HCT116 (cell line): Measurements from ENCODE around the gene BTBD18. TPM values are rescaled to one million over a fixed set of nuclear protein-coding genes. Genes with fewer than 3 reads are reported as not detected.

Experiments
- ATAC-seq: fragments of 200-7000 bp; cut with Tn5 transposase; 2 replicates; pipeline ENCODE4 v1.9.1; 2020; ENCODE audit warnings: mild to moderate bottlenecking, moderate library complexity
- BruUV-seq: library from RNA; stranded (reverse); fragments of 400-500 nt; replicated peaks from 2 replicates; lab custom pipeline; 2021; lab: Mats Ljungman, UMichigan
- CTCF ChIA-PET: fragments of 300-600 bp; sonication (Branson Sonifier 250); formaldehyde crosslinking; loops from one replicate; lab custom pipeline; 2021; ENCODE audit warnings: antibody characterized with exemption; lab: Charles Lee
- POLR2A ChIA-PET: fragments of 300-600, 350-600 bp; sonication (Branson Sonifier 250); formaldehyde crosslinking; loops from one replicate; lab custom pipeline; 2021; ENCODE audit warnings: antibody characterized with exemption; lab: Charles Lee
- RAD21 ChIA-PET, 2 experiments: fragments of 300-600 bp; sonication (Branson Sonifier 250); formaldehyde crosslinking; loops; one replicate each; lab custom pipeline; 2023; ENCODE audit warnings: low total read pairs in 2 of 2; ENCODE audit not compliant: uncharacterized antibody in 2 of 2, unreplicated experiment in 2 of 2, low non-redundant PET in 1 of 2; lab: Charles Lee
- DNase-seq: peaks from one replicate; pipeline ENCODE4 v3.0.0-alpha.2; 2010; ENCODE audit warnings: low read depth, low spot score
- H2AFZ ChIP-seq: fragments of 200-600 bp; shearing (Covaris generic), sonication (generic); 2 replicates; pipeline ENCODE4 v1.6.1; 2017; ENCODE audit warnings: low read depth, mixed run types, mixed read lengths, antibody characterized with exemption, low read length; ENCODE audit not compliant: poor library complexity, severe bottlenecking
- H3K27ac ChIP-seq: 2 replicates; pipeline ENCODE4 v1.5.1; 2012; ENCODE audit warnings: low read depth, low read length
- H3K27me3 ChIP-seq: fragments of 200-600 bp; sonication (generic); 2 replicates; pipeline ENCODE4 v1.6.1; 2016; ENCODE audit warnings: mixed run types, low read length, mixed read lengths; ENCODE audit not compliant: insufficient read depth
- H3K36me3 ChIP-seq, 2 experiments: fragments of 200-500 bp in 1 of 2; fragments of 200-600 bp in 1 of 2; sonication (Bioruptor generic) in 1 of 2; sonication (generic) in 1 of 2; 2 replicates each; pipeline versions ENCODE4 v1.5.1 to v1.6.1; 2014 to 2016; ENCODE audit warnings: low read length in 2 of 2, inconsistent platforms in 1 of 2, mixed read lengths in 1 of 2, mixed run types in 1 of 2; ENCODE audit not compliant: insufficient read depth in 2 of 2, control insufficient read depth in 1 of 2
- H3K4me1 ChIP-seq, 2 experiments: fragments of 200-600 bp in 1 of 2; sonication (generic) in 1 of 2; 2 replicates each; pipeline versions ENCODE4 v1.5.1 to v1.6.1; 2012 to 2017; ENCODE audit warnings: low read length in 2 of 2, inconsistent platforms in 1 of 2, mild to moderate bottlenecking in 1 of 2, mixed read lengths in 1 of 2, mixed run types in 1 of 2, moderate library complexity in 1 of 2; ENCODE audit not compliant: insufficient read depth in 2 of 2, control insufficient read depth in 1 of 2
- H3K4me2 ChIP-seq: fragments of 200-600 bp; sonication (generic); 2 replicates; pipeline ENCODE4 v1.6.1; 2017; ENCODE audit warnings: mixed run types, low read length, mixed read lengths
- H3K4me3 ChIP-seq, 2 experiments: fragments of 200-600 bp in 1 of 2; sonication (generic) in 1 of 2; replicated peaks in 1 of 2; 2 replicates each; pipeline ENCODE4 v1.5.1; 2011 to 2016; ENCODE audit warnings: low read length in 2 of 2, control low read depth in 1 of 2, low read depth in 1 of 2, mild to moderate bottlenecking in 1 of 2, mixed read lengths in 1 of 2, mixed run types in 1 of 2
- H3K79me2 ChIP-seq: fragments of 200-600 bp; sonication (generic); 2 replicates; pipeline ENCODE4 v1.6.1; 2017; ENCODE audit warnings: mild to moderate bottlenecking, mixed run types, low read length, moderate library complexity, mixed read lengths; ENCODE audit not compliant: insufficient read depth
- H3K9ac ChIP-seq: fragments of 200-600 bp; sonication (generic); 2 replicates; pipeline ENCODE4 v1.6.1; 2016; ENCODE audit warnings: low read length, mixed read lengths
- H3K9me2 ChIP-seq: fragments of 200-600 bp; sonication (generic), shearing (Covaris generic); 2 replicates; pipeline ENCODE4 v1.6.1; 2017; ENCODE audit warnings: mixed run types, mild to moderate bottlenecking, moderate library complexity; ENCODE audit not compliant: insufficient read depth
- H3K9me3 ChIP-seq, 2 experiments: fragments of 200-500 bp in 1 of 2; fragments of 200-600 bp in 1 of 2; sonication (Bioruptor generic) in 1 of 2; sonication (generic) in 1 of 2; 2 replicates each; pipeline ENCODE4 v1.6.1; 2014 to 2017; ENCODE audit warnings: low read length in 2 of 2, mixed read lengths in 2 of 2, inconsistent platforms in 1 of 2, low read depth in 1 of 2, mild to moderate bottlenecking in 1 of 2, mixed run types in 1 of 2, moderate library complexity in 1 of 2; ENCODE audit not compliant: control insufficient read depth in 1 of 2, insufficient read depth in 1 of 2
- H4K20me1 ChIP-seq: fragments of 200-600 bp; sonication (generic), shearing (Covaris generic); 2 replicates; pipeline ENCODE4 v1.6.1; 2017; ENCODE audit warnings: mixed run types, mild to moderate bottlenecking, moderate library complexity; ENCODE audit not compliant: insufficient read depth
- ATF3 ChIP-seq: IDR thresholded peaks from 2 replicates; pipeline ENCODE4 v1.6.1; 2012
- CBX3 ChIP-seq: IDR thresholded peaks from 2 replicates; pipeline ENCODE4 v1.6.1; 2012; ENCODE audit warnings: low read depth
- CEBPB ChIP-seq: IDR thresholded peaks from 2 replicates; pipeline ENCODE4 v1.6.1; 2012; ENCODE audit warnings: low read depth
- EGR1 ChIP-seq: IDR thresholded peaks from 2 replicates; pipeline ENCODE4 v1.6.1; 2012; ENCODE audit warnings: low read depth
- ELF1 ChIP-seq: IDR thresholded peaks from 2 replicates; pipeline ENCODE4 v1.6.1; 2012; ENCODE audit warnings: low read depth, borderline replicate concordance
- EZH2 ChIP-seq: fragments of 200-600 bp; sonication (generic); IDR thresholded peaks from 2 replicates; pipeline ENCODE4 v1.6.1; 2017; ENCODE audit warnings: antibody characterized with exemption, mixed run types
- EZH2phosphoT487 ChIP-seq: fragments of 200-600 bp; IDR thresholded peaks from 2 replicates; pipeline ENCODE4 v1.6.1; 2018; ENCODE audit warnings: antibody characterized with exemption, borderline replicate concordance
- FOSL1 ChIP-seq: IDR thresholded peaks from 2 replicates; pipeline ENCODE4 v1.6.1; 2012; ENCODE audit warnings: low read depth
- JUND ChIP-seq: IDR thresholded peaks from 2 replicates; pipeline ENCODE4 v1.6.1; 2012
- POLR2A ChIP-seq: IDR thresholded peaks from 2 replicates; pipeline ENCODE4 v1.7.0; 2011; ENCODE audit warnings: borderline replicate concordance; ENCODE audit not compliant: insufficient read depth, insufficient read length; ENCODE audit errors: extremely low read depth
- POLR2AphosphoS5 ChIP-seq: IDR thresholded peaks from 2 replicates; pipeline ENCODE4 v1.6.1; 2011; ENCODE audit warnings: mild to moderate bottlenecking, low read depth, low read length, moderate library complexity
- RAD21 ChIP-seq: IDR thresholded peaks from 2 replicates; pipeline ENCODE4 v1.6.1; 2012; ENCODE audit warnings: low read depth, mild to moderate bottlenecking
- REST ChIP-seq: IDR thresholded peaks from 2 replicates; pipeline ENCODE4 v1.6.1; 2012; ENCODE audit warnings: low read depth
- SP1 ChIP-seq: IDR thresholded peaks from 2 replicates; pipeline ENCODE4 v1.6.1; 2012; ENCODE audit warnings: low read depth
- TCF7L2 ChIP-seq: IDR thresholded peaks from 2 replicates; pipeline ENCODE4 v1.7.0; 2011; ENCODE audit warnings: borderline replicate concordance, inconsistent platforms; ENCODE audit not compliant: insufficient read depth, insufficient read length; ENCODE audit errors: extremely low read depth
- ZBTB33 ChIP-seq: IDR thresholded peaks from 2 replicates; pipeline ENCODE4 v1.6.1; 2011; ENCODE audit warnings: mild to moderate bottlenecking, low read length, moderate library complexity; ENCODE audit not compliant: insufficient replicate concordance; ENCODE audit errors: extremely low read depth
- intact Hi-C: fragments of 100-400 bp; cut with micrococcal nuclease; formaldehyde crosslinking; loops from 2 replicates; pipeline ENCODE4 v1.10.0; 2022
- total RNA-seq: library from RNA; stranded (reverse); gene quantifications from one replicate; pipeline ENCODE4 v1.2.1, GENCODE V29; 2021; ENCODE audit not compliant: unreplicated experiment

The BTBD18 gene
- total RNA-seq, 1 experiment from 2014 or later: not detected

- POLR2A ChIA-PET: interaction anchor here (1.1 to 1.5 kb wide), 6 partner anchors 10 to 58 kb away, joined by 3 to 10 read pairs (median 6); partner anchors contain the start of genes BTBD18, MED19 and TMX2
- Histone ChIP-seq H3K9me2 (no peaks in the 10 kb centered on the region), H3K4me2 (peak overlapping the region; percentile 82), H3K27me3 (no peaks in the 10 kb centered on the region), H3K79me2 (peaks cover 43% of the 10 kb centered on the region), H3K4me3 (peak overlapping the region; percentile 95 to 97), H3K36me3 (peaks cover 18 to 49% of the 10 kb centered on the region in 2 experiments), H2AFZ (no peak overlapping the region), H3K9me3 (no peaks in the 10 kb centered on the region), H3K9ac (peak overlapping the region; percentile 96), H3K27ac (peak overlapping the region; percentile 76), H3K4me1 (peaks cover 0 to 17% of the 10 kb centered on the region in 2 experiments; a peak in 2 of 4 replicates), H4K20me1 (no peaks in the 10 kb centered on the region)
- no peak for DNase-seq
- TF ChIP-seq EZH2phosphoT487 (no peak), EZH2 (no peak), POLR2A (no peak), ZBTB33 (no peak), ELF1 (no peak), POLR2AphosphoS5 (no peak), CEBPB (no peak), REST (no peak), RAD21 (no peak), EGR1 (no peak), CBX3 (no peak), SP1 (no peak), FOSL1 (no peak), TCF7L2 (no peak), ATF3 (no peak), JUND (no peak)
- intact Hi-C loops: loop anchor here (5.0 kb wide), 1 partner anchor 770 kb away; no protein-coding TSS in a partner anchor
- CTCF ChIA-PET: interaction anchor here (0.6 to 1.7 kb wide), 4 partner anchors 10 to 761 kb away, joined by 3 to 13 read pairs (median 4); partner anchors contain the start of gene BTBD18
- TSS peak; percentile 62 for BruUV-seq
- no peak for ATAC-seq
- RAD21 ChIA-PET: interaction anchor here in 1 of 2 experiments (1.3 kb wide), 1 partner anchor 59 kb away, joined by 3 read pairs; no protein-coding TSS in a partner anchor
Measured at GRCh38 chr11:57742087-57742452, 9.5 kb downstream of the BTBD18 start.
